Ishikawa (cell line): Measurements from ENCODE around the gene WSCD2.

Experiments
- RAD21 ChIP-seq: IDR thresholded peaks from 2 replicates; pipeline ENCODE4 v1.6.1; 2012; ENCODE audit warnings: low read depth
- YY1 ChIP-seq: IDR thresholded peaks from 2 replicates; pipeline ENCODE4 v1.6.1; 2012; ENCODE audit warnings: low read depth
- TF ChIP-seq, protein P1 (sequence below): IDR thresholded peaks from 2 replicates; pipeline ENCODE4 v1.6.1; 2012
- TF ChIP-seq, protein P2 (sequence below): IDR thresholded peaks from 2 replicates; pipeline ENCODE4 v1.6.1; 2012
- TF ChIP-seq, protein P3 (sequence below): IDR thresholded peaks from 2 replicates; pipeline ENCODE4 v1.6.1; 2012; ENCODE audit warnings: low read depth, mild to moderate bottlenecking

DNA sequence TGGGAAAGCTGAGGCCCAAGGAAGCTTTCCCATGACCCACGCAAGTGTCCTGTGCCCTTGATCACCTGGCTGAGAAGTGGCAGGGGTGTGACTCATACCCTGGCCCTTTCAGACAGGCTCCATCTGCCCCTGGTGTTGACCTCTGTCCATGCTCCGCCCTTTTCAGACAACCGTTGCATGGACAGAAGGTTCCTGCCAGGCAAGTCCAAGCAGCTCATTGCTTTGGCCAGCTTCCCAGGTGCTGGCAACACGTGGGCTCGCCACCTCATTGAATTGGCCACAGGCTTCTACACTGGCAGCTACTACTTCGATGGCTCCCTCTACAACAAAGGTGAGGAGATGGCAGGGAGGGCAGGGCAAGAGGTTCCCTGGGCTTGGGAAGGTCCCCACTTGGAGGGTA is 103.5 kb downstream of the WSCD2 start:
- TF ChIP-seq, protein P1, sequence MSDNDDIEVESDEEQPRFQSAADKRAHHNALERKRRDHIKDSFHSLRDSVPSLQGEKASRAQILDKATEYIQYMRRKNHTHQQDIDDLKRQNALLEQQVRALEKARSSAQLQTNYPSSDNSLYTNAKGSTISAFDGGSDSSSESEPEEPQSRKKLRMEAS = no peak; the same call in 1 of the 2 replicates
- TF ChIP-seq, protein P2, sequence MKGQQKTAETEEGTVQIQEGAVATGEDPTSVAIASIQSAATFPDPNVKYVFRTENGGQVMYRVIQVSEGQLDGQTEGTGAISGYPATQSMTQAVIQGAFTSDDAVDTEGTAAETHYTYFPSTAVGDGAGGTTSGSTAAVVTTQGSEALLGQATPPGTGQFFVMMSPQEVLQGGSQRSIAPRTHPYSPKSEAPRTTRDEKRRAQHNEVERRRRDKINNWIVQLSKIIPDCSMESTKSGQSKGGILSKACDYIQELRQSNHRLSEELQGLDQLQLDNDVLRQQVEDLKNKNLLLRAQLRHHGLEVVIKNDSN = no peak
- TF ChIP-seq, protein P3, sequence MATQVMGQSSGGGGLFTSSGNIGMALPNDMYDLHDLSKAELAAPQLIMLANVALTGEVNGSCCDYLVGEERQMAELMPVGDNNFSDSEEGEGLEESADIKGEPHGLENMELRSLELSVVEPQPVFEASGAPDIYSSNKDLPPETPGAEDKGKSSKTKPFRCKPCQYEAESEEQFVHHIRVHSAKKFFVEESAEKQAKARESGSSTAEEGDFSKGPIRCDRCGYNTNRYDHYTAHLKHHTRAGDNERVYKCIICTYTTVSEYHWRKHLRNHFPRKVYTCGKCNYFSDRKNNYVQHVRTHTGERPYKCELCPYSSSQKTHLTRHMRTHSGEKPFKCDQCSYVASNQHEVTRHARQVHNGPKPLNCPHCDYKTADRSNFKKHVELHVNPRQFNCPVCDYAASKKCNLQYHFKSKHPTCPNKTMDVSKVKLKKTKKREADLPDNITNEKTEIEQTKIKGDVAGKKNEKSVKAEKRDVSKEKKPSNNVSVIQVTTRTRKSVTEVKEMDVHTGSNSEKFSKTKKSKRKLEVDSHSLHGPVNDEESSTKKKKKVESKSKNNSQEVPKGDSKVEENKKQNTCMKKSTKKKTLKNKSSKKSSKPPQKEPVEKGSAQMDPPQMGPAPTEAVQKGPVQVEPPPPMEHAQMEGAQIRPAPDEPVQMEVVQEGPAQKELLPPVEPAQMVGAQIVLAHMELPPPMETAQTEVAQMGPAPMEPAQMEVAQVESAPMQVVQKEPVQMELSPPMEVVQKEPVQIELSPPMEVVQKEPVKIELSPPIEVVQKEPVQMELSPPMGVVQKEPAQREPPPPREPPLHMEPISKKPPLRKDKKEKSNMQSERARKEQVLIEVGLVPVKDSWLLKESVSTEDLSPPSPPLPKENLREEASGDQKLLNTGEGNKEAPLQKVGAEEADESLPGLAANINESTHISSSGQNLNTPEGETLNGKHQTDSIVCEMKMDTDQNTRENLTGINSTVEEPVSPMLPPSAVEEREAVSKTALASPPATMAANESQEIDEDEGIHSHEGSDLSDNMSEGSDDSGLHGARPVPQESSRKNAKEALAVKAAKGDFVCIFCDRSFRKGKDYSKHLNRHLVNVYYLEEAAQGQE = no peak
- TF ChIP-seq RAD21 (no peak), YY1 (no peak)
